Upper lobe of left lung (tissue), 4 donors: ENCODE results near the gene PACS2.

ENCODE experiments used
- EP300 ChIP-seq, 4 donors: sonication (generic); formaldehyde crosslinking; IDR thresholded peaks; one replicate each; pipeline ENCODE4 v1.5.1; 2017; ENCODE audit warnings: antibody characterized with exemption in 4 of 4, control low read depth in 2 of 4
- POLR2A ChIP-seq, 4 donors: fragments of 450-650 bp; IDR thresholded peaks; one replicate each; pipeline ENCODE4 v1.5.1; 2016 to 2017; ENCODE audit warnings: antibody characterized with exemption in 4 of 4, mild to moderate bottlenecking in 2 of 4
- TF ChIP-seq, protein P1 (sequence below), 6 experiments: fragments of 450-650 bp in 4 of 6; fragments of 200-600 bp in 2 of 6; sonication (generic) in 2 of 6; IDR thresholded peaks; one replicate each; pipeline ENCODE4 v1.5.1; 2016 to 2019; ENCODE audit warnings: antibody characterized with exemption in 6 of 6

DNA sequence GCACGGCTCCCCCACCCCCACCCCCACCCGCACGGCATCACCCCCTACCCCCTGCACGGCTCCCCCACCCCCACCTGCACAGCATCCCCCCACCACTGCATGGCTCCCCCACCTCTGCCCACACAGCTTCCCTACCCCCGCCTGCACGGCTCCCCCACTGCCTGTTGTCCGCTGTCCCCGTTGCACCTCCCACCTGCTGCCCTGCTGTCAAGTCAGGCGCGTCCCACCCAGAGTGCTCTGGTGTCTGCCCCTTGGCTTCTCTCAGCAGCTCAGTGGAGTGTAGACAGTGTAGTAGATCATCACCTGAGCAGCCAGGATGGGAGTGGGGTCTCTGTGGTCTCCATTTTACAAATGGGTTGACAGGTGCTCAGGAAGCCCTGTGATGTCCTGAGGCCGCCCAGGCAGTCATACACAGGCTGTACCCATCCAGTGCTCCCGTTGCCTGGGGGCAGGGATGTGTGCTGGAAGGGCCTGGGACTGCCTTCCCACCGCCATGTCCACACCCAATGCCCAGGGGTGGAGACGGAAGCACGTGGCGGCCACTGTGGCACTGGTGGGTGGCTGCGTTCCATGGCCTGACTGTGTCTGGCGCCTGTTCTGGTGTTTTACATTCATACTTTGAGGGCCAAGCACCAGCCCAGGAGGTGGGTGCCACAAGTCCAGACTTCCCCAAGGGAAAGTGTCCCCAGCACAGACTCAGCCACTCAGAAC, 32.5 kb downstream of the PACS2 start:
- TF ChIP-seq, protein P1, sequence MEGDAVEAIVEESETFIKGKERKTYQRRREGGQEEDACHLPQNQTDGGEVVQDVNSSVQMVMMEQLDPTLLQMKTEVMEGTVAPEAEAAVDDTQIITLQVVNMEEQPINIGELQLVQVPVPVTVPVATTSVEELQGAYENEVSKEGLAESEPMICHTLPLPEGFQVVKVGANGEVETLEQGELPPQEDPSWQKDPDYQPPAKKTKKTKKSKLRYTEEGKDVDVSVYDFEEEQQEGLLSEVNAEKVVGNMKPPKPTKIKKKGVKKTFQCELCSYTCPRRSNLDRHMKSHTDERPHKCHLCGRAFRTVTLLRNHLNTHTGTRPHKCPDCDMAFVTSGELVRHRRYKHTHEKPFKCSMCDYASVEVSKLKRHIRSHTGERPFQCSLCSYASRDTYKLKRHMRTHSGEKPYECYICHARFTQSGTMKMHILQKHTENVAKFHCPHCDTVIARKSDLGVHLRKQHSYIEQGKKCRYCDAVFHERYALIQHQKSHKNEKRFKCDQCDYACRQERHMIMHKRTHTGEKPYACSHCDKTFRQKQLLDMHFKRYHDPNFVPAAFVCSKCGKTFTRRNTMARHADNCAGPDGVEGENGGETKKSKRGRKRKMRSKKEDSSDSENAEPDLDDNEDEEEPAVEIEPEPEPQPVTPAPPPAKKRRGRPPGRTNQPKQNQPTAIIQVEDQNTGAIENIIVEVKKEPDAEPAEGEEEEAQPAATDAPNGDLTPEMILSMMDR (IDR thresholded peaks at IDR 0.05) = no peak
- TF ChIP-seq EP300 (IDR thresholded peaks at IDR 0.05) = no peak
- no peak for TF ChIP-seq POLR2A (IDR thresholded peaks at IDR 0.05)
